HG03342 (cell line): ENCODE data around the gene LINC00305.

Source experiments
- ATAC-seq: cut with Tn5 transposase; IDR thresholded peaks from one replicate; pipeline ENCODE4 v1.9.1; 2021; ENCODE audit warnings: mild to moderate bottlenecking, moderate library complexity; ENCODE audit not compliant: unreplicated experiment

LINC00305 gene

GRCh38 chr18:64148988-64149387, at the start of gene LINC00305:
TSS of gene LINC00305 (minus strand) at chr18:64149088.
- no peak for ATAC-seq

- no peak for ATAC-seq
Observed at GRCh38 chr18:64191069-64191468, 42.2 kb upstream of the LINC00305 start.

GRCh38 chr18:64185987-64186386, 37.1 kb upstream of the LINC00305 start:
- no peak for ATAC-seq

GRCh38 chr18:64183665-64184064, 34.8 kb upstream of the LINC00305 start:
- ATAC-seq: no peak

- ATAC-seq: no peak
Observed at GRCh38 chr18:64180617-64181016, 31.7 kb upstream of the LINC00305 start.

GRCh38 chr18:64180171-64180570, 31.3 kb upstream of the LINC00305 start:
- ATAC-seq: no peak

- ATAC-seq: no peak
Observed at GRCh38 chr18:64179556-64180080, 30.7 kb upstream of the LINC00305 start.

- no peak for ATAC-seq
Observed at GRCh38 chr18:64178860-64179259, 30.0 kb upstream of the LINC00305 start.

- ATAC-seq: no peak
Observed at GRCh38 chr18:64175432-64175831, 26.5 kb upstream of the LINC00305 start.

- no peak for ATAC-seq
Observed at GRCh38 chr18:64171576-64171975, 22.7 kb upstream of the LINC00305 start.

- ATAC-seq: no peak
Observed at GRCh38 chr18:64167408-64167925, 18.6 kb upstream of the LINC00305 start.

GRCh38 chr18:64165906-64166305, 17.0 kb upstream of the LINC00305 start:
- no peak for ATAC-seq

GRCh38 chr18:64164883-64165282, 16.0 kb upstream of the LINC00305 start:
- no peak for ATAC-seq

GRCh38 chr18:64149916-64150438, 1.1 kb upstream of the LINC00305 start:
- no peak for ATAC-seq

- ATAC-seq: no peak
Observed at GRCh38 chr18:64142904-64143303, 6.0 kb downstream of the LINC00305 start.

GRCh38 chr18:64137914-64138313, 11.0 kb downstream of the LINC00305 start:
- no peak for ATAC-seq

GRCh38 chr18:64134044-64134747, 14.7 kb downstream of the LINC00305 start:
- ATAC-seq: no peak

- ATAC-seq: no peak
Observed at GRCh38 chr18:64132871-64133270, 16.0 kb downstream of the LINC00305 start.

- no peak for ATAC-seq
Observed at GRCh38 chr18:64131314-64131713, 17.6 kb downstream of the LINC00305 start.

- ATAC-seq: no peak
Observed at GRCh38 chr18:64127172-64127571, 21.7 kb downstream of the LINC00305 start.

- no peak for ATAC-seq
Observed at GRCh38 chr18:64119916-64120315, 29.0 kb downstream of the LINC00305 start.

- no peak for ATAC-seq
Observed at GRCh38 chr18:64118406-64118805, 30.5 kb downstream of the LINC00305 start.
